Activated CD4-positive, alpha-beta T cell treated with anti-CD3 and anti-CD28 coated beads, Interleukin-10, Interleukin-2, amounts not matched to agents 100 ng/mL and 50 ng/mL, durations not matched to agents 16 hours and 8 hours (primary cell): ENCODE measurements around the gene ARL17B.
"Not testable (repeated sequence)": the region's sequence is repeated elsewhere in the genome, so short reads cannot be mapped to it uniquely, and the experiment has no call there.

Experiments
- DNase-seq: peaks from one replicate; pipeline ENCODE4 v3.0.0-alpha.2; 2020

ARL17B gene

GRCh38 chr17:46287587-46287986, 74.0 kb downstream of the ARL17B start:
- peak; percentile 0 for DNase-seq

- DNase-seq = peak; percentile 87
Observed at GRCh38 chr17:46286764-46287221, 74.8 kb downstream of the ARL17B start.

GRCh38 chr17:46285500-46285899, 76.1 kb downstream of the ARL17B start:
- DNase-seq = not testable (repeated sequence)

GRCh38 chr17:46284467-46284866, 77.1 kb downstream of the ARL17B start:
- peak; percentile 41 for DNase-seq

- DNase-seq = not testable (repeated sequence)
Observed at GRCh38 chr17:46282635-46283034, 78.9 kb downstream of the ARL17B start.

GRCh38 chr17:46281336-46281735, 80.2 kb downstream of the ARL17B start:
- not testable (repeated sequence) for DNase-seq

- not testable (repeated sequence) for DNase-seq
Observed at GRCh38 chr17:46276728-46277479, 84.7 kb downstream of the ARL17B start.

- DNase-seq = no peak
Observed at GRCh38 chr17:46274238-46274637, 87.3 kb downstream of the ARL17B start.

- no peak for DNase-seq
Observed at GRCh38 chr17:46273541-46274236, 87.9 kb downstream of the ARL17B start.

- DNase-seq = no peak
Observed at GRCh38 chr17:46270032-46270431, 91.5 kb downstream of the ARL17B start.

GRCh38 chr17:46266656-46267544, 94.7 kb downstream of the ARL17B start:
- DNase-seq = peak; percentile 92

GRCh38 chr17:46266063-46266655, 95.4 kb downstream of the ARL17B start:
- DNase-seq = not testable (repeated sequence)

GRCh38 chr17:46264456-46265198, 96.9 kb downstream of the ARL17B start:
- DNase-seq = peak; percentile 16

GRCh38 chr17:46262271-46262670, 99.3 kb downstream of the ARL17B start:
- no peak for DNase-seq

- not testable (repeated sequence) for DNase-seq
Observed at GRCh38 chr17:46259845-46260661, 101.5 kb downstream of the ARL17B start.

- peak; percentile 21 for DNase-seq
Observed at GRCh38 chr17:46256369-46256768, 105.2 kb downstream of the ARL17B start.

- not testable (repeated sequence) for DNase-seq
Observed at GRCh38 chr17:46254215-46254614, 107.4 kb downstream of the ARL17B start.

GRCh38 chr17:46253722-46254121, 107.8 kb downstream of the ARL17B start:
- peak; percentile 82 for DNase-seq

GRCh38 chr17:46252804-46253203, 108.8 kb downstream of the ARL17B start:
- DNase-seq = not testable (repeated sequence)

- not testable (repeated sequence) for DNase-seq
Observed at GRCh38 chr17:46249153-46249552, 112.4 kb downstream of the ARL17B start.
